CD4-positive, alpha-beta T cell treated with Interferon gamma for 1 hour (primary cell): ENCODE data around the gene DCTD.

Source experiments
- DNase-seq: peaks from one replicate; pipeline ENCODE4 v3.0.0-alpha.2; 2020

DCTD gene

GRCh38 chr4:182866746-182867145 lies 50.4 kb downstream of the DCTD start:
- DNase-seq = no peak

- no peak for DNase-seq
These were observed 53.7 kb downstream of the DCTD start for GRCh38 chr4:182863501-182863900.

GRCh38 chr4:182862921-182863320 lies 54.3 kb downstream of the DCTD start:
- DNase-seq = no peak

- no peak for DNase-seq
These were observed 54.9 kb downstream of the DCTD start for GRCh38 chr4:182862141-182862875.

- DNase-seq = no peak
These were observed 55.8 kb downstream of the DCTD start for GRCh38 chr4:182861346-182861745.

GRCh38 chr4:182859730-182860129 lies 57.5 kb downstream of the DCTD start:
- no peak for DNase-seq

- DNase-seq = no peak
These were observed 58.5 kb downstream of the DCTD start for GRCh38 chr4:182858711-182859110.

GRCh38 chr4:182856862-182857261 lies 60.3 kb downstream of the DCTD start:
- no peak for DNase-seq

GRCh38 chr4:182855877-182856276 lies 61.3 kb downstream of the DCTD start:
- no peak for DNase-seq

- no peak for DNase-seq
These were observed 61.9 kb downstream of the DCTD start for GRCh38 chr4:182855312-182855711.

- no peak for DNase-seq
These were observed 62.7 kb downstream of the DCTD start for GRCh38 chr4:182854466-182854865.

GRCh38 chr4:182853731-182854330 lies 63.4 kb downstream of the DCTD start:
- DNase-seq = no peak

- DNase-seq = no peak
These were observed 68.5 kb downstream of the DCTD start for GRCh38 chr4:182848685-182849084.

GRCh38 chr4:182847576-182848450 lies 69.4 kb downstream of the DCTD start:
- DNase-seq = no peak

- DNase-seq = no peak
These were observed 71.2 kb downstream of the DCTD start for GRCh38 chr4:182846036-182846435.

GRCh38 chr4:182845618-182846017 lies 71.6 kb downstream of the DCTD start:
- DNase-seq = no peak

- DNase-seq = no peak
These were observed 73.3 kb downstream of the DCTD start for GRCh38 chr4:182843808-182844325.

- DNase-seq = no peak
These were observed 74.3 kb downstream of the DCTD start for GRCh38 chr4:182842759-182843390.

GRCh38 chr4:182842104-182842600 lies 75.0 kb downstream of the DCTD start:
- DNase-seq = no peak

GRCh38 chr4:182840108-182840507 lies 77.1 kb downstream of the DCTD start:
- no peak for DNase-seq
